Calu3 (cell line): ENCODE data around the gene CPNE5. TPM values are rescaled to one million over a fixed set of nuclear protein-coding genes. Genes with fewer than 3 reads are reported as not detected.

Source experiments
- BruUV-seq: library from RNA; stranded (reverse); fragments of 400-500 nt; replicated peaks from 2 replicates; lab custom pipeline; 2021; lab: Mats Ljungman, UMichigan
- CTCF ChIA-PET: fragments of 300-600 bp; sonication (Branson Sonifier 250); formaldehyde crosslinking; loops from one replicate; lab custom pipeline; 2022; ENCODE audit warnings: antibody characterized with exemption; lab: Charles Lee
- DNase-seq: peaks from one replicate; pipeline ENCODE4 v3.0.0; 2022
- H3K27ac Mint-ChIP-seq: one replicate; pipeline ENCODE4 v1.8.0; 2022; ENCODE audit warnings: mixed read lengths; ENCODE audit not compliant: unreplicated experiment
- H3K27me3 Mint-ChIP-seq: one replicate; pipeline ENCODE4 v1.8.0; 2022; ENCODE audit warnings: mixed read lengths; ENCODE audit not compliant: unreplicated experiment
- H3K36me3 Mint-ChIP-seq: one replicate; pipeline ENCODE4 v1.8.0; 2022; ENCODE audit warnings: mild to moderate bottlenecking, moderate library complexity, mixed read lengths; ENCODE audit not compliant: insufficient read depth, unreplicated experiment
- H3K4me1 Mint-ChIP-seq: one replicate; pipeline ENCODE4 v1.8.0; 2022; ENCODE audit warnings: mild to moderate bottlenecking, low read depth, mixed read lengths; ENCODE audit not compliant: unreplicated experiment
- H3K4me3 Mint-ChIP-seq: one replicate; pipeline ENCODE4 v1.8.0; 2022; ENCODE audit warnings: mild to moderate bottlenecking, low read depth, moderate library complexity, mixed read lengths; ENCODE audit not compliant: unreplicated experiment
- H3K9me3 Mint-ChIP-seq: one replicate; pipeline ENCODE4 v1.8.0; 2022; ENCODE audit warnings: low read depth, mixed read lengths; ENCODE audit not compliant: unreplicated experiment
- intact Hi-C: fragments of 100-400 bp; cut with micrococcal nuclease; formaldehyde crosslinking; loops from one replicate; pipeline ENCODE4 v1.10.0; 2022; ENCODE audit not compliant: unreplicated experiment
- total RNA-seq: library from RNA; stranded (reverse); gene quantifications from 2 replicates; pipeline ENCODE4 v1.2.3, GENCODE V29; 2022
- TF ChIP-seq, protein P1 (sequence below): fragments of 200-600 bp; IDR thresholded peaks from one replicate; pipeline ENCODE4 v1.8.0; 2022; ENCODE audit warnings: antibody characterized with exemption; ENCODE audit not compliant: unreplicated experiment

CPNE5 gene
- total RNA-seq, 1 experiment from 2014 or later = not detected

- no TSS peak for BruUV-seq
- no peak for DNase-seq
- CTCF ChIA-PET = no interaction called here
- H3K27ac Mint-ChIP-seq = no peak overlapping the region
- no peaks in the 10 kb centered on the region for H3K36me3 Mint-ChIP-seq
- no peak overlapping the region for H3K4me3 Mint-ChIP-seq
- H3K9me3 Mint-ChIP-seq = no peaks in the 10 kb centered on the region
- TF ChIP-seq, protein P1, sequence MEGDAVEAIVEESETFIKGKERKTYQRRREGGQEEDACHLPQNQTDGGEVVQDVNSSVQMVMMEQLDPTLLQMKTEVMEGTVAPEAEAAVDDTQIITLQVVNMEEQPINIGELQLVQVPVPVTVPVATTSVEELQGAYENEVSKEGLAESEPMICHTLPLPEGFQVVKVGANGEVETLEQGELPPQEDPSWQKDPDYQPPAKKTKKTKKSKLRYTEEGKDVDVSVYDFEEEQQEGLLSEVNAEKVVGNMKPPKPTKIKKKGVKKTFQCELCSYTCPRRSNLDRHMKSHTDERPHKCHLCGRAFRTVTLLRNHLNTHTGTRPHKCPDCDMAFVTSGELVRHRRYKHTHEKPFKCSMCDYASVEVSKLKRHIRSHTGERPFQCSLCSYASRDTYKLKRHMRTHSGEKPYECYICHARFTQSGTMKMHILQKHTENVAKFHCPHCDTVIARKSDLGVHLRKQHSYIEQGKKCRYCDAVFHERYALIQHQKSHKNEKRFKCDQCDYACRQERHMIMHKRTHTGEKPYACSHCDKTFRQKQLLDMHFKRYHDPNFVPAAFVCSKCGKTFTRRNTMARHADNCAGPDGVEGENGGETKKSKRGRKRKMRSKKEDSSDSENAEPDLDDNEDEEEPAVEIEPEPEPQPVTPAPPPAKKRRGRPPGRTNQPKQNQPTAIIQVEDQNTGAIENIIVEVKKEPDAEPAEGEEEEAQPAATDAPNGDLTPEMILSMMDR = no peak
- peaks cover 25% of the 10 kb centered on the region for H3K27me3 Mint-ChIP-seq
- intact Hi-C loops = no loop called here
- peaks cover 19% of the 10 kb centered on the region for H3K4me1 Mint-ChIP-seq
These were observed 15.7 kb downstream of the CPNE5 start for GRCh38 chr6:36823421-36824096.

- Mint-ChIP-seq H3K27ac (no peak overlapping the region), H3K27me3 (peaks cover 34% of the 10 kb centered on the region), H3K36me3 (no peaks in the 10 kb centered on the region), H3K4me3 (no peak overlapping the region), H3K9me3 (no peaks in the 10 kb centered on the region), H3K4me1 (peaks cover 18% of the 10 kb centered on the region)
- CTCF ChIA-PET = no interaction called here
- no TSS peak for BruUV-seq
- intact Hi-C loops = no loop called here
- DNase-seq = no peak
- TF ChIP-seq, protein P1 = no peak
These were observed 16.6 kb downstream of the CPNE5 start for GRCh38 chr6:36822506-36823269.

DNA sequence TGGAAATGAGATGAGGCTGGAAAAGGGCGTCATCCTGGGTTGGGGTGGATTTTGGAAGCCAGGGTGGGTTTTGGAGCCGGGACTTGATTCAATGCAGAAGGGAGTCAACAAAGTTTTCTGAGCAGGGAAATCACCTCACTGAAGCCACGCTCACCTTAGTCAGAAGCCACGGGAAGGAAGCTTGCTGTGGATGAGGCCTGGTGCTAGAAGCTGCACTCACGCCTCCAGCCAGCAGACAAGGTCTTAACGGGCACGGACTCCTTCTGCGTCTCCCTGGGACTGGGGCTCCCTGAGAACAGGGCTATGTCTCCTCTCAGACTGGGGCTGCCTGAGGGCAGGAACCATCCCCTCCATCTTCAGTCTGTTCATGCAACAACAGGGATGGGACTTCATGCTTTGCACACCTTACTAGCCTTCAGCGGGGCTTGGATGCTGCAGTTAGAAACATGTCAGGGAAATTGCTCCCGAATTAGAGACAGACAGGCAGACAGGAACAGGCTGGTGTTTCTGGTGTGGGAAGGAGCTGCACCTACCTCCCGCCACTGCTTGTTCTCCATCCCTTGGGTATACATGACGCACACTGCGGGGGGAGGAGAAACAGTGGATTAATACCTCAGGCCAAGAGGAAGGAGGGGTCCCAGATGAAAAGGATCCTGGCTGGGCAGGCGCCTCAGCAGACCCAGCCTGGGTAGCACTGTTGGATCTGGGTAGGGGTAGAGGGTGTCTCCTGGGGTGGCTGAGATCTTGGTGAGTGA, 17.5 kb downstream of the CPNE5 start:
- H3K9me3 Mint-ChIP-seq = no peaks in the 10 kb centered on the region

More for the DNA sequence above, 17.5 kb downstream of the CPNE5 start:
- TF ChIP-seq, protein P1 = no peak
- no peak overlapping the region for H3K27ac Mint-ChIP-seq
- intact Hi-C loops = no loop called here
- CTCF ChIA-PET = no interaction called here
- DNase-seq = no peak
- H3K27me3 Mint-ChIP-seq = peaks cover 34% of the 10 kb centered on the region
- H3K36me3 Mint-ChIP-seq = no peaks in the 10 kb centered on the region
- H3K4me3 Mint-ChIP-seq = no peak overlapping the region
- H3K4me1 Mint-ChIP-seq = peaks cover 9% of the 10 kb centered on the region
- no TSS peak for BruUV-seq
